IPS-20b (cell line): ENCODE results near the gene TMEM98.
"Not testable (repeated sequence)": the region's sequence is repeated elsewhere in the genome, so short reads cannot be mapped to it uniquely, and the experiment has no call there.

Experiments used
- H3K27ac ChIP-seq: one replicate; pipeline ENCODE4 v1.5.1; 2013; ENCODE audit warnings: low read length
- H3K27me3 ChIP-seq: 2 replicates; pipeline ENCODE4 v1.6.1; 2013; ENCODE audit warnings: mild to moderate bottlenecking, low read length, inconsistent platforms; ENCODE audit not compliant: insufficient read depth
- H3K36me3 ChIP-seq: 2 replicates; pipeline ENCODE4 v1.6.1; 2013; ENCODE audit warnings: low read depth, mild to moderate bottlenecking, inconsistent platforms, low read length, moderate library complexity; ENCODE audit not compliant: insufficient read depth
- H3K4me1 ChIP-seq: 2 replicates; pipeline ENCODE4 v1.6.1; 2013; ENCODE audit warnings: mild to moderate bottlenecking, control low read depth, inconsistent platforms, low read length, moderate library complexity; ENCODE audit not compliant: insufficient read depth
- H3K4me3 ChIP-seq: 2 replicates; pipeline ENCODE4 v1.5.1; 2013; ENCODE audit warnings: mild to moderate bottlenecking, low read length, inconsistent platforms
- H3K9ac ChIP-seq: 2 replicates; pipeline ENCODE4 v1.6.1; 2013; ENCODE audit warnings: low read depth, mild to moderate bottlenecking, inconsistent platforms, low read length, moderate library complexity
- H3K9me3 ChIP-seq: 2 replicates; pipeline ENCODE4 v1.6.1; 2013; ENCODE audit warnings: mild to moderate bottlenecking, low read depth, low read length, inconsistent platforms; ENCODE audit not compliant: insufficient read depth

The TMEM98 gene, protein sequence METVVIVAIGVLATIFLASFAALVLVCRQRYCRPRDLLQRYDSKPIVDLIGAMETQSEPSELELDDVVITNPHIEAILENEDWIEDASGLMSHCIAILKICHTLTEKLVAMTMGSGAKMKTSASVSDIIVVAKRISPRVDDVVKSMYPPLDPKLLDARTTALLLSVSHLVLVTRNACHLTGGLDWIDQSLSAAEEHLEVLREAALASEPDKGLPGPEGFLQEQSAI

DNA sequence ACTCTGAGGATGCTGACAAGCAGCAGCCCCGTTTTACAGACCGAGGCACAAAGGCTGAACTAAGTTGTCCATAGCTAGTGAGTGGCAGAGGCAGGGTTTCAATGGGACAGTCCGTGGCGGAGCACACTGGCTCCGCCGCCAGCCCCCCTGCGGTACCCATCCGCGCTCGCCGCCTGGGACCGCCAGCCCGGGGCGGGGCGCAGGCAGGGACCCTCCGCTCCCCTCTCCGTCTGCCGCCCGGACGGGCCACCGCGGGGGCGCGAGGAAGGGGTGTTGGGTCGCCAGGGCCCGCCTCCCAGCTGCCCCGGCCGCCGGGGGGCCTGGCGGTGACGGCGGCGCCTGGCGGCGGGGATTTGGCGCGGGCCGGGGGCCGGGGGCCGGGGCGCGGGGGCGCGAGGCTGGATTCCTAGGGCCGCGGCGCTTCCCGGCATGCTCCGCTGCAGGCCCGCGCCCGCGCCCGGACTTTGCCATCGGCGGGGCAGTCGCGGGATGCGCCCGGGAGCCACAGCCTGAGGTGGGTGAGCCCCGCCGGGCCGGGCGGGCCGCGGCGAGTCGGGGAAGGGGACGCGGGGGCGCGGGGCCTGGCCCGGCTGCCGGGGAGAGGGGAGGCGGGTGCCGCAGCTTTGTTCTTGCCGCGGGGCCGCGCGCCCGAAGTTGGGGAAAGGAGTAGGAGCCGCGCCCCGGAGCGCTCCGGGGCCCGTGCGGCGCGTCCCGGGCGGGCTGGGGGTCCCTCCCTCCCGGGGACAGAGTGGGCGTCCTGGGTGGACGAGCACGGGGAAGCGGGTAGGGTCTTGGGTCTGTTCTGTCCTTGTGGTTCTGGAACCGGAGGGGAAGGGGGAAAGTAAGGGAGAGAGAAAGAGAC lies at the start of gene TMEM98:
TMEM98 (plus strand) TSS at position 430 of the 862 bp plus-strand sequence. CDS start 3,376 bp downstream, outside the sequence.
- peaks cover 15% of the 10 kb centered on the region for H3K27me3 ChIP-seq
- peaks cover 12% of the 10 kb centered on the region for H3K4me1 ChIP-seq
- H3K9me3 ChIP-seq, result no peaks in the 10 kb centered on the region
- peak within 1 kb of the TSS; percentile 80 for H3K9ac ChIP-seq
- peak within 1 kb of the TSS; percentile 82 for H3K4me3 ChIP-seq
- no peak within 1 kb of the TSS for H3K27ac ChIP-seq
- H3K36me3 ChIP-seq, result peaks cover 11% of the 10 kb centered on the region; the same call in 1 of the 2 replicates

DNA sequence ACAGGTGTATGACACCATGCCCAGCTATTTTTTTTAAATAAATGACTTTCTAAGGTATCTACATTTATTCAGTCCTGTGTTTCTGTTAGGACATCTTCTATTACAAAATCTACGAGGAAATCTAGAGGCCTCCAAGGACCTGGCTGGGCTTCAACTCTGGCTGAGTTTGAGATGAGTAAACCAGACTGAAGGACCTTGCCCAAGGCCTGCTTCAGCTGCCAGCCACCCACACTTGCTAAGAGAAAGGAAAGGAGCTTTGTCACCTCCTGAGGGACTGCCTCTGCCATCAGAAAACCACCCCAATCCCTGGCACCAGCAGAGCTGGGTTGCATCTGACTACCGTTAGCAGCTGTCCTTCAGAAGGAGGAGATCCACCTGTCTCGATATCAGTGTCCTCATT lies 49.7 kb upstream of the TMEM98 start:
- no peaks in the 10 kb centered on the region for H3K9me3 ChIP-seq
- H3K4me1 ChIP-seq, result peaks cover 7% of the 10 kb centered on the region; the same call in 1 of the 2 replicates
- peaks cover 18% of the 10 kb centered on the region; the same call in 1 of the 2 replicates for H3K27me3 ChIP-seq
- no peak overlapping the region for H3K27ac ChIP-seq
- no peak overlapping the region for H3K9ac ChIP-seq
- no peaks in the 10 kb centered on the region for H3K36me3 ChIP-seq
- no peak overlapping the region for H3K4me3 ChIP-seq

DNA sequence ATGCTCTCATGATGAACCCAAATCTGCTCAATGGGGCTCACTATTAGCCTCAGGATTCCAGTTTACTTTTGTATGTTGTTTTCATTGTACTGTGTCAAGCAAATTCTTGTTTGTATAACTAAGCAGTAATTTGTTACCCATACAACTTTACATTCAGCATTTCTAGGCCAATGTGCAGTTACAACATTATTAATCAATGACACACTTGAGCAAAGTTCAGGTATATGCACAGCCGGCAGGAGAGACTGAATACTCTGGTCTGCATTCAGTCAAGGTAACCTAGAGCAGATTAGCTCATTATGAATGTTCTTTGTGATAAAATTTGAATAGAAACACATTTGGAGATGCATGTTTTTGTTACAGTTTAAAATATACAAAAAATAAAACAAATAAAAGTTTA lies 48.8 kb upstream of the TMEM98 start:
- Histone ChIP-seq H3K9ac (no peak overlapping the region), H3K27ac (no peak overlapping the region), H3K9me3 (no peaks in the 10 kb centered on the region), H3K4me3 (no peak overlapping the region), H3K36me3 (no peaks in the 10 kb centered on the region), H3K4me1 (peaks cover 7% of the 10 kb centered on the region; the same call in 1 of the 2 replicates), H3K27me3 (peaks cover 18% of the 10 kb centered on the region; the same call in 1 of the 2 replicates)

DNA sequence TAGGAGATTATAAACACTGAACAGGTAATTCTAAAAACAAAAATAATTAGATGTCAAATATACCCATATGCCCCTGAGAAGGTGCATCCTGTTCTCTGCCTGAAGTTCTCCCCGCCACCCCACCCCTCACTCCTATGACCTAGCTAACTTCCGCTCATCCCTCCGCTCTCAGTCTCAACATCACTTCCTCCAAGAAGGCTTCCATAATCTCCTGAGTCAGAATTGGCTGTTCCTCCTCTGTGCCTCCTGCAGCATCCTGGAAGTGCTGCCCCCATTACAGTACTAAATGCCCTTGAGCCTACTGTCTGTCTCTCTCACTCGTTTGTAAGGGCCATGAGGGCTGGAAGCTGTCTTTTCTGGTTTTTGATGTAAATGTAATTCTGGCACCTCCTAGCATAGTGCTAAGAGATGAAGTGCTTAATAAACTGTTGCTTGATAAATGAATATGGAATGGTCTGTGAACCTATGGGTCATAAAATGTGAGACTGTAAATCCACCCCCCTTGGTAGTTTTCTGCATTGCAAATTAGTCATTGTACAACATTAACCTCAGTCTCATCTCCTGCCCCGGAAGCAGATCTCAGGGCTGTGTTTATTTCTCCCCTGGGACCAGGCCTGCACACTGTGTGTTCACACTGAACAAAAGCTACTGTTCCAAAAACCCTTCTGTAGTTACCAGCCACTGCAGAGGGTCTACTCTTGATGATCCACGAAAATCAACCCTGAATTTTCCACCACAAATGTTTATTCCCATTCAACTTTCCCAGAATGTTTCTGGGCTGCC lies 47.1 kb upstream of the TMEM98 start:
- Histone ChIP-seq H3K27ac (no peak overlapping the region), H3K4me1 (peaks cover under 1% of the 10 kb centered on the region; the same call in 1 of the 2 replicates), H3K36me3 (no peaks in the 10 kb centered on the region), H3K27me3 (peaks cover 7% of the 10 kb centered on the region; the same call in 1 of the 2 replicates), H3K4me3 (no peak overlapping the region), H3K9me3 (no peaks in the 10 kb centered on the region), H3K9ac (no peak overlapping the region)

DNA sequence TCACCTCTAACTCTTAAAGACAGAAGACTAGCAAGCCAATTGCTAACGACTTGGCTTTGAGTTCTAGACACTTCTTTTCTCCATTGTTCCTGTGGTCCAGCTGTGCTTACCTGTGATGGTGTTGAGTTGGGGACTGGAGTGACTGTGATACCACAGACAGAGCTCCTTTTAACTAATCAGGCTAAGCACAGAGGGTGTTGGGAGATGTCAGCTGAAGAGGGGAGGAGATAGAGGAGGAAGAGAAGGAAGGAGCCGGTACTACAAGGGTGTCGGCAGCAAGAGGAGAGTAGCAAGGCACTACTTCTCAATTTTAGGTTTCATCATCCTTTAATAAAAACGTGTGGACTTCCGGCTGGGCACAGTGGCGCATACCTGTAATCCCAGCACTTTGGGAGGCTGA lies 45.9 kb upstream of the TMEM98 start:
- no peaks in the 10 kb centered on the region for H3K36me3 ChIP-seq
- H3K9ac ChIP-seq, result no peak overlapping the region
- no peak overlapping the region for H3K4me3 ChIP-seq
- H3K27ac ChIP-seq, result no peak overlapping the region
- no peaks in the 10 kb centered on the region for H3K9me3 ChIP-seq
- 0 out of 2 replicates have a peak, but pooled peaks cover 4% of the 10 kb centered on the region for H3K27me3 ChIP-seq
- H3K4me1 ChIP-seq, result no peaks in the 10 kb centered on the region

DNA sequence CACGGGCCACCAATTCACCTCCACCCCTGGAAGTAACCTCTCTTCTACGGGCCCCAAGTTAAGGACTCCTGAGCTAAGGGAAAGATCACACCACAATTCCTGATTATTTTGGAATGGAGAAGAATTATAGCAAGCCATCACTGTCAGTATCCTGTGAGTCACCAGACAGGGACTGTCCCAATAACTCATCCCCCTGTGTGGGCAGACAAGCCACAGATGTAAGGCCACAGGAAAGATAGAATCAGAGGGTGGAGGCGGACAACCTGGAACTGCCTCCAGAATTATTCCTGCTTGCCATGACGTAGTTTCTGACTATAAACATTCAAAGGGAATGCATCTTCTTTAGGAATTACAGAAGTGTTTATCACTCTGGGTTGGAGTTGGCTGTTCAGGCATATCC lies 45.2 kb upstream of the TMEM98 start:
- no peaks in the 10 kb centered on the region for H3K36me3 ChIP-seq

DNA sequence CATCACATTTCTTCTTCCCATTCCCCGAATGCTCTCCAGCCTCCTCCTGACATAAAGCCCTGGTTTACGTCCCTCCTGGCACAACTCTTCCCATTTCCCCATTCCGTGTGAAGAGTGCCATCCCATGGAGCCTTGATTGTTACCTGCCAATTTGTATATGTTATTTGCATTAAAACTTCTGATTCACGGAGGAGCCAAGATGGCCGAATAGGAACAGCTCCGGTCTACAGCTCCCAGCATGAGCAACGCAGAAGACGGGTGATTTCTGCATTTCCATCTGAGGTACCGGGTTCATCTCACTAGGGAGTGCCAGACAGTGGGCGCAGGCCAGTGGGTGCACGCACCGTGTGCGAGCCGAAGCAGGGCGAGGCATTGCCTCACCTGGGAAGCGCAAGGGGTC lies 41.0 kb upstream of the TMEM98 start:
- not testable (repeated sequence) for H3K27ac ChIP-seq, H3K9me3 ChIP-seq, H3K27me3 ChIP-seq, H3K4me3 ChIP-seq, H3K36me3 ChIP-seq, H3K9ac ChIP-seq, H3K4me1 ChIP-seq

More for the DNA sequence above, 45.2 kb upstream of the TMEM98 start:
- Histone ChIP-seq H3K9ac (no peak overlapping the region), H3K9me3 (no peaks in the 10 kb centered on the region), H3K27me3 (0 out of 2 replicates have a peak, but pooled peaks cover 3% of the 10 kb centered on the region), H3K27ac (no peak overlapping the region), H3K4me1 (no peaks in the 10 kb centered on the region), H3K4me3 (no peak overlapping the region)

DNA sequence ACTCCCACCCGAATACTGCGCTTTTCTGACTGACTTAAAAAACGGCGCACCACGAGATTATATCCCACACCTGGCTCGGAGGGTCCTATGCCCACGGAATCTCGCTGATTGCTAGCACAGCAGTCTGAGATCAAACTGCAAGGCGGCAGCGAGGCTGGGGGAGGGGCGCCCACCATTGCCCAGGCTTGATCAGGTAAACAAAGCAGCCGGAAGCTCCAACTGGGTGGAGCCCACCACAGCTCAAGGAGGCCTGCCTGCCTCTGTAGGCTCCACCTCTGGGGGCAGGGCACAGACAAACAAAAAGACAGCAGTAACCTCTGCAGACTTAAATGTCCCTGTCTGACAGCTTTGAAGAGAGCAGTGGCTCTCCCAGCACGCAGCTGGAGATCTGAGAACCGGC lies 40.5 kb upstream of the TMEM98 start:
- not testable (repeated sequence) for H3K4me3 ChIP-seq, H3K9me3 ChIP-seq, H3K9ac ChIP-seq, H3K36me3 ChIP-seq, H3K4me1 ChIP-seq, H3K27ac ChIP-seq, H3K27me3 ChIP-seq

DNA sequence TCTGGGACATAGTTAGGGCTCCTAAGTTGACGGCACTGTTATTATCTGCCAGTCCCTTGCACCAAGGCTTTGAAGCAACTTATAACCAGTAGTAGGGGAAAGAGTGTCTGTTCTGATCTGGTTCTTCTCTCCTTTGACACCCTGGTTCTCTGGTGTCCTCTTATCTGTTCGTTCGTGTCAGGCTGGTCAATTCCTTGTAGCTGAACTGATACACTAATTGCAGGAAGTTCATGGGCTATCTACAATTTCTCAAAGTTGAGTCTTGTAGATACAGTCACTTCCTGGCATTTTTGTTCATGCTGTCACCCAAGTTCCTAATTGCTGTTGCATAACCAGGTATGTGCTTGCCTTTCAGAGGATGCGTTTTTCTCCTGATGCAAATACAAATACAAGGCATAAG lies 33.7 kb upstream of the TMEM98 start:
- no peak overlapping the region for H3K27ac ChIP-seq
- H3K4me3 ChIP-seq, result no peak overlapping the region
- H3K4me1 ChIP-seq, result no peaks in the 10 kb centered on the region
- H3K9me3 ChIP-seq, result no peaks in the 10 kb centered on the region
- no peaks in the 10 kb centered on the region for H3K36me3 ChIP-seq
- H3K9ac ChIP-seq, result no peak overlapping the region
- H3K27me3 ChIP-seq, result no peaks in the 10 kb centered on the region

DNA sequence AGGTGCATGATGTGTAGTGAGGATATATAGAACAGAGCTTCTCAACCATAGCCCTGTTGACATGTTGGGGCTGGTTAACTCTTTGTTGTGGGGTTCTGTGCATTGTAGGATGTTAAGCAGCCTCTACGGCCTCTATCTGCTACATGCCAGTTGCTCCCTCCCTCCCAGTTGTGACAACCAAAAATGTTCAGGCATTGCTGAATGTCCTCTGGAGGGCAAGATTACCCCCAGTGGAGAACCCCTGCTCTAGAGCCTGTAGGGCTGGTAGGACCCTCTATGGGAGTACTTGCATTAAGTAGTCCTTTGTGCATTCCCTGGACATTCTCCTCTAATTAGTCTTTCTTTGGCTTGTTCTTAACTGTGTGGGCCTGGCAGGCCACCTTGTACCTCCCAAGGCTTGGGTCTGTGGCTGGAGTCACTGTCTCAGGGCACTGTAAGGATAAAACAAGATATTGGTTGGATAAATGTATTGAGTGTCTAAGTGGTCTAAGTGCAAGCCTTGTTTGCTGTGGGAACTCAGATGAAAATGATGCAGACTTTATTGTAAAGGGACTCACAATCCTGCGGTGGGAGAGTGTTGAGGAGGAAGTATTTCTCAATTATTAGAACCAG lies 31.2 kb upstream of the TMEM98 start:
- Histone ChIP-seq H3K9ac (no peak overlapping the region), H3K9me3 (peaks cover 8% of the 10 kb centered on the region; the same call in 1 of the 2 replicates), H3K27me3 (no peaks in the 10 kb centered on the region), H3K4me3 (no peak overlapping the region), H3K27ac (no peak overlapping the region), H3K36me3 (no peaks in the 10 kb centered on the region), H3K4me1 (no peaks in the 10 kb centered on the region)
